Ovary (tissue), 3 donors: Measurements from ENCODE around the gene IGDCC3.

Experiments used
- EP300 ChIP-seq: sonication (generic); formaldehyde crosslinking; IDR thresholded peaks from one replicate; pipeline ENCODE4 v1.6.1; 2017; ENCODE audit warnings: antibody characterized with exemption
- POLR2A ChIP-seq: fragments of 450-650 bp; IDR thresholded peaks from one replicate; pipeline ENCODE4 v1.6.1; 2017; ENCODE audit warnings: antibody characterized with exemption, mild to moderate bottlenecking, moderate library complexity
- TF ChIP-seq, protein P1 (sequence below), 3 donors: fragments of 450-650 bp in 2 of 3; fragments of 200-600 bp in 1 of 3; IDR thresholded peaks; one replicate each; pipeline versions ENCODE4 v1.5.1 to v1.8.0; 2016 to 2022; ENCODE audit warnings: antibody characterized with exemption in 3 of 3, mild to moderate bottlenecking in 1 of 3
- donor health status: DM: no; HTN: no; CAD: no.

DNA sequence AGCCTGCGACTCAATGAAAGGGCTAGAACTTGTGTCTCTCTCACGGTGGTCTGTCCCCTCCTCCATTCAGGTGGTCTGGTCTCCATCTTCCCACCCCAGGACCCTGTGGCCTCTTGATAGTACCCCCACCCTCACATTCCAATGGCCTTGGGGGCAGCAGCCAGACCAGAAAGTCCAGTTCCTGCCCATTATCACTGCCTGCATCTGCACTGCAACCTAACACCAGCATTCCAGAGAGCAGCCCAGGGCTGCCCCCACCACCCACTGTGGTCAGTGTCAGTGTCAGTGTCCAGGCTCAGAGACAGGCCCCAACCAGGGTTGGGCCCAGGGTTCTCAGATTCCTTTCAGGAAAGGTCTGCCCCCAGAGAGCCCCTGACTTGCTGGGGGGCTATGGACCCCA, 12.6 kb downstream of the IGDCC3 start:
- no peak for TF ChIP-seq POLR2A
- TF ChIP-seq, protein P1, sequence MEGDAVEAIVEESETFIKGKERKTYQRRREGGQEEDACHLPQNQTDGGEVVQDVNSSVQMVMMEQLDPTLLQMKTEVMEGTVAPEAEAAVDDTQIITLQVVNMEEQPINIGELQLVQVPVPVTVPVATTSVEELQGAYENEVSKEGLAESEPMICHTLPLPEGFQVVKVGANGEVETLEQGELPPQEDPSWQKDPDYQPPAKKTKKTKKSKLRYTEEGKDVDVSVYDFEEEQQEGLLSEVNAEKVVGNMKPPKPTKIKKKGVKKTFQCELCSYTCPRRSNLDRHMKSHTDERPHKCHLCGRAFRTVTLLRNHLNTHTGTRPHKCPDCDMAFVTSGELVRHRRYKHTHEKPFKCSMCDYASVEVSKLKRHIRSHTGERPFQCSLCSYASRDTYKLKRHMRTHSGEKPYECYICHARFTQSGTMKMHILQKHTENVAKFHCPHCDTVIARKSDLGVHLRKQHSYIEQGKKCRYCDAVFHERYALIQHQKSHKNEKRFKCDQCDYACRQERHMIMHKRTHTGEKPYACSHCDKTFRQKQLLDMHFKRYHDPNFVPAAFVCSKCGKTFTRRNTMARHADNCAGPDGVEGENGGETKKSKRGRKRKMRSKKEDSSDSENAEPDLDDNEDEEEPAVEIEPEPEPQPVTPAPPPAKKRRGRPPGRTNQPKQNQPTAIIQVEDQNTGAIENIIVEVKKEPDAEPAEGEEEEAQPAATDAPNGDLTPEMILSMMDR (IDR thresholded peaks at IDR 0.05): no peak
- no peak for TF ChIP-seq EP300
